GM19372 (cell line): Measurements from ENCODE around the gene SPART.
"Not testable (repeated sequence)": the region's sequence is repeated elsewhere in the genome, so short reads cannot be mapped to it uniquely, and the experiment has no call there.

Experiments used
- ATAC-seq: cut with Tn5 transposase; IDR thresholded peaks from one replicate; pipeline ENCODE4 v1.9.1; 2021; ENCODE audit warnings: mild to moderate bottlenecking, low read depth, moderate library complexity; ENCODE audit not compliant: unreplicated experiment

SPART gene

GRCh38 chr13:36323408-36323807, 22.8 kb downstream of the SPART start:
- ATAC-seq: no peak

GRCh38 chr13:36319793-36320192, 26.4 kb downstream of the SPART start:
- ATAC-seq: not testable (repeated sequence)

- no peak for ATAC-seq
Observed at GRCh38 chr13:36313047-36313969, 32.9 kb downstream of the SPART start.

- peak; percentile 70 for ATAC-seq
Observed at GRCh38 chr13:36310417-36311108, 35.6 kb downstream of the SPART start.

- no peak for ATAC-seq
Observed at GRCh38 chr13:36302289-36302688, 43.9 kb downstream of the SPART start.

GRCh38 chr13:36299469-36299868, 46.7 kb downstream of the SPART start:
- ATAC-seq: not testable (repeated sequence)

- ATAC-seq: no peak
Observed at GRCh38 chr13:36298535-36299068, 47.6 kb downstream of the SPART start.

GRCh38 chr13:36297366-36298338, 48.5 kb downstream of the SPART start, which contains the start of gene CCDC169:
TSS of gene CCDC169 (minus strand) at chr13:36297814. CDS start at chr13:36297719, 95 bp downstream.
- ATAC-seq: peak; percentile 78

GRCh38 chr13:36294096-36294495, 52.1 kb downstream of the SPART start:
- ATAC-seq: no peak

- no peak for ATAC-seq
Observed at GRCh38 chr13:36293497-36293896, 52.7 kb downstream of the SPART start.

GRCh38 chr13:36288794-36289391, 57.3 kb downstream of the SPART start:
- ATAC-seq: no peak

- no peak for ATAC-seq
Observed at GRCh38 chr13:36286006-36286405, 60.2 kb downstream of the SPART start.

GRCh38 chr13:36282821-36283432, 63.3 kb downstream of the SPART start:
- no peak for ATAC-seq

- peak; percentile 57 for ATAC-seq
Observed at GRCh38 chr13:36275190-36276002, 70.8 kb downstream of the SPART start.

GRCh38 chr13:36273431-36273830, 72.8 kb downstream of the SPART start:
- no peak for ATAC-seq

GRCh38 chr13:36261976-36262375, 84.2 kb downstream of the SPART start:
- no peak for ATAC-seq

GRCh38 chr13:36261011-36261410, 85.2 kb downstream of the SPART start:
- ATAC-seq: no peak

GRCh38 chr13:36259361-36260137, 86.6 kb downstream of the SPART start:
- no peak for ATAC-seq
